WTC11 (cell line): ENCODE data around the gene KCNMB3. TPM values are rescaled to one million over a fixed set of nuclear protein-coding genes. Genes with fewer than 3 reads are reported as not detected.

Experiments used
- ATAC-seq: fragments of 200-7000 bp; cut with Tn5 transposase; 2 replicates; pipeline ENCODE4 v1.10.0; 2021; ENCODE audit warnings: mild to moderate bottlenecking, moderate library complexity
- CTCF ChIA-PET: fragments of 300-600 bp; sonication (Branson Sonifier 250); formaldehyde crosslinking; loops from one replicate; lab custom pipeline; 2021; ENCODE audit warnings: antibody characterized with exemption; lab: Charles Lee
- POLR2A ChIA-PET: fragments of 350-600 bp; sonication (Branson Sonifier 250); formaldehyde crosslinking; loops from one replicate; lab custom pipeline; 2021; ENCODE audit warnings: antibody characterized with exemption; lab: Charles Lee
- DNase-seq: peaks from one replicate; pipeline ENCODE4 v3.0.0; 2021; ENCODE audit warnings: low spot score
- H3K27ac Mint-ChIP-seq: 2 replicates; pipeline ENCODE4 v1.8.0; 2021; ENCODE audit warnings: mixed read lengths
- H3K27me3 Mint-ChIP-seq: 2 replicates; pipeline ENCODE4 v1.8.0; 2021; ENCODE audit warnings: low read depth, mild to moderate bottlenecking, moderate library complexity, mixed read lengths
- H3K36me3 Mint-ChIP-seq: 2 replicates; pipeline ENCODE4 v1.8.0; 2021; ENCODE audit warnings: mixed read lengths
- H3K4me1 Mint-ChIP-seq: 2 replicates; pipeline ENCODE4 v1.8.0; 2022; ENCODE audit warnings: mixed read lengths
- H3K4me3 Mint-ChIP-seq: 2 replicates; pipeline ENCODE4 v1.8.0; 2021; ENCODE audit warnings: mild to moderate bottlenecking, moderate library complexity, mixed read lengths
- H3K9me3 Mint-ChIP-seq: 2 replicates; pipeline ENCODE4 v1.8.0; 2021; ENCODE audit warnings: mixed read lengths
- ATF1 ChIP-seq: sonication (generic); formaldehyde crosslinking; IDR thresholded peaks from 2 replicates; pipeline ENCODE4 v1.8.1; 2023; ENCODE audit warnings: mild to moderate bottlenecking, moderate library complexity, missing genetic modification reagents
- ATF2 ChIP-seq: sonication (generic); formaldehyde crosslinking; IDR thresholded peaks from 2 replicates; pipeline ENCODE4 v1.8.1; 2022; ENCODE audit warnings: low read depth, missing genetic modification reagents, borderline replicate concordance
- ATF3 ChIP-seq: sonication (generic); formaldehyde crosslinking; conservative IDR thresholded peaks from 2 replicates; pipeline ENCODE4 v1.8.1; 2022; ENCODE audit warnings: mild to moderate bottlenecking, missing genetic modification reagents
- CTCF ChIP-seq: fragments of 200-600 bp; IDR thresholded peaks from 2 replicates; pipeline ENCODE4 v1.8.0; 2022; ENCODE audit warnings: antibody characterized with exemption
- ELF4 ChIP-seq: sonication (generic); formaldehyde crosslinking; IDR thresholded peaks from 2 replicates; pipeline ENCODE4 v1.8.1; 2022; ENCODE audit warnings: low read depth, mild to moderate bottlenecking, moderate library complexity, missing genetic modification reagents
- ERG ChIP-seq: fragments of 250-450 bp; sonication (Bioruptor Pico); IDR thresholded peaks from 2 replicates; pipeline ENCODE4 v1.8.0; 2021; ENCODE audit warnings: mild to moderate bottlenecking
- ESRRA ChIP-seq: sonication (generic); formaldehyde crosslinking; IDR thresholded peaks from 2 replicates; pipeline ENCODE4 v1.8.1; 2022; ENCODE audit warnings: mild to moderate bottlenecking, missing genetic modification reagents, borderline replicate concordance
- GABPB1 ChIP-seq: sonication (generic); formaldehyde crosslinking; IDR thresholded peaks from 2 replicates; pipeline ENCODE4 v1.8.1; 2023; ENCODE audit warnings: mild to moderate bottlenecking, missing genetic modification reagents
- GTF2I ChIP-seq: fragments of 250-450 bp; sonication (Bioruptor Pico); conservative IDR thresholded peaks from 2 replicates; pipeline ENCODE4 v1.4.0; 2021; ENCODE audit warnings: mild to moderate bottlenecking
- HMGXB4 ChIP-seq: sonication (generic); formaldehyde crosslinking; IDR thresholded peaks from 2 replicates; pipeline ENCODE4 v1.8.1; 2023; ENCODE audit warnings: mild to moderate bottlenecking, moderate library complexity, missing genetic modification reagents
- MYBL2 ChIP-seq: sonication (generic); formaldehyde crosslinking; IDR thresholded peaks from 2 replicates; pipeline ENCODE4 v1.8.1; 2023; ENCODE audit warnings: mild to moderate bottlenecking, moderate library complexity, missing genetic modification reagents
- NFYB ChIP-seq: sonication (generic); formaldehyde crosslinking; conservative IDR thresholded peaks from 2 replicates; pipeline ENCODE4 v1.8.0; 2022; ENCODE audit warnings: low read depth, missing genetic modification reagents
- NR2C2 ChIP-seq: sonication (generic); formaldehyde crosslinking; IDR thresholded peaks from 2 replicates; pipeline ENCODE4 v1.8.0; 2022; ENCODE audit warnings: mild to moderate bottlenecking, missing genetic modification reagents
- NR3C1 ChIP-seq: sonication (generic); formaldehyde crosslinking; conservative IDR thresholded peaks from 2 replicates; pipeline ENCODE4 v1.8.1; 2023; ENCODE audit warnings: low read depth, mild to moderate bottlenecking, missing genetic modification reagents
- RELA ChIP-seq: sonication (generic); formaldehyde crosslinking; IDR thresholded peaks from 2 replicates; pipeline ENCODE4 v1.8.1; 2022; ENCODE audit warnings: missing genetic modification reagents, mild to moderate bottlenecking, borderline replicate concordance
- SMAD3 ChIP-seq: sonication (generic); formaldehyde crosslinking; IDR thresholded peaks from 2 replicates; pipeline ENCODE4 v1.8.0; 2022; ENCODE audit warnings: missing genetic modification reagents, mild to moderate bottlenecking, borderline replicate concordance
- SMAD4 ChIP-seq: sonication (generic); formaldehyde crosslinking; IDR thresholded peaks from 2 replicates; pipeline ENCODE4 v1.8.0; 2022; ENCODE audit warnings: mild to moderate bottlenecking, missing genetic modification reagents
- TEAD1 ChIP-seq: sonication (generic); formaldehyde crosslinking; IDR thresholded peaks from 2 replicates; pipeline ENCODE4 v1.8.0; 2022; ENCODE audit warnings: mild to moderate bottlenecking, missing genetic modification reagents
- USF1 ChIP-seq: sonication (generic); formaldehyde crosslinking; IDR thresholded peaks from 2 replicates; pipeline ENCODE4 v1.8.0; 2022; ENCODE audit warnings: mild to moderate bottlenecking, missing genetic modification reagents
- ZNF396 ChIP-seq: fragments of 250-450 bp; sonication (Bioruptor Pico); IDR thresholded peaks from 2 replicates; pipeline ENCODE4 v1.8.0; 2021; ENCODE audit warnings: mild to moderate bottlenecking, moderate library complexity, borderline replicate concordance
- ZNF423 ChIP-seq: fragments of 250-450 bp; sonication (Bioruptor Pico); IDR thresholded peaks from 2 replicates; pipeline ENCODE4 v2.1.2; 2022; ENCODE audit warnings: mild to moderate bottlenecking, moderate library complexity
- ZNF532 ChIP-seq: fragments of 250-450 bp; sonication (Bioruptor Pico); IDR thresholded peaks from 2 replicates; pipeline ENCODE4 v1.9.0; 2021; ENCODE audit warnings: mild to moderate bottlenecking, borderline replicate concordance
- ZNF671 ChIP-seq: fragments of 250-450 bp; sonication (Bioruptor Pico); IDR thresholded peaks from 2 replicates; pipeline ENCODE4 v1.8.0; 2021; ENCODE audit warnings: mild to moderate bottlenecking
- ZSCAN18 ChIP-seq: fragments of 250-450 bp; sonication (Bioruptor Pico); IDR thresholded peaks from 2 replicates; pipeline ENCODE4 v2.1.2; 2022; ENCODE audit warnings: mild to moderate bottlenecking, moderate library complexity
- total RNA-seq: library from RNA; stranded (reverse); gene quantifications from 3 replicates; pipeline ENCODE4 v1.2.3, GENCODE V29; 2021

Gene KCNMB3
- total RNA-seq, 1 experiment from 2014 or later, result 1.7 TPM

- peak overlapping the region; percentile 67 for H3K4me3 Mint-ChIP-seq
- H3K4me1 Mint-ChIP-seq, result no peaks in the 10 kb centered on the region
- POLR2A ChIA-PET, result no interaction called here
- no peak overlapping the region for H3K27ac Mint-ChIP-seq
- CTCF ChIA-PET, result interaction anchor here (0.5 to 2.8 kb wide), 3 partner anchors 11 to 186 kb away, joined by 6 to 7 read pairs (median 6); no protein-coding TSS in a partner anchor
- H3K9me3 Mint-ChIP-seq, result peaks cover 25% of the 10 kb centered on the region
- DNase-seq (peak; percentile 71), ATAC-seq (peak; percentile 98)
- peaks cover 23% of the 10 kb centered on the region for H3K36me3 Mint-ChIP-seq
- peaks cover 34% of the 10 kb centered on the region for H3K27me3 Mint-ChIP-seq
- no peak for TF ChIP-seq SMAD4 (CRISPR knock-in tag)
- no peak for TF ChIP-seq ATF2 (CRISPR knock-in tag)
- no peak for TF ChIP-seq CTCF
- TF ChIP-seq ZNF671, result no peak
- no peak for TF ChIP-seq NFYB (CRISPR knock-in tag)
- TF ChIP-seq NR2C2 (CRISPR knock-in tag), result no peak
- TF ChIP-seq ERG (CRISPR knock-in tag), result no peak
- TF ChIP-seq HMGXB4 (CRISPR knock-in tag), result 0 out of 2 replicates have a peak, but pooled peaks have one; percentile 60
- TF ChIP-seq ZSCAN18 (CRISPR knock-in tag), result no peak
- no peak for TF ChIP-seq ATF3 (CRISPR knock-in tag)
- TF ChIP-seq SMAD3 (CRISPR knock-in tag), result no peak
- TF ChIP-seq ESRRA (CRISPR knock-in tag), result no peak
- TF ChIP-seq GTF2I (CRISPR knock-in tag), result no peak
- no peak for TF ChIP-seq USF1 (CRISPR knock-in tag)
- TF ChIP-seq GABPB1 (CRISPR knock-in tag), result no peak
- TF ChIP-seq ATF1 (CRISPR knock-in tag), result no peak
- no peak for TF ChIP-seq ZNF532
- peak; percentile 55; the same call in 1 of the 2 replicates for TF ChIP-seq TEAD1 (CRISPR knock-in tag)
- no peak for TF ChIP-seq NR3C1 (CRISPR knock-in tag)
- TF ChIP-seq ELF4, result no peak
- TF ChIP-seq MYBL2 (CRISPR knock-in tag), result no peak
- TF ChIP-seq ZNF423 (CRISPR knock-in tag), result no peak
- 0 out of 2 replicates have a peak, but pooled peaks have one; percentile 23 for TF ChIP-seq ZNF396 (CRISPR knock-in tag)
- 0 out of 2 replicates have a peak, but pooled peaks have one; percentile 27 for TF ChIP-seq RELA (CRISPR knock-in tag)
Observed at GRCh38 chr3:179260949-179261765, 10.2 kb upstream of the KCNMB3 start.
